Right atrium auricular region (tissue), 2 donors: ENCODE measurements around the gene FREM3. TPM values are rescaled to one million over a fixed set of nuclear protein-coding genes. Genes with fewer than 3 reads are reported as not detected.

ENCODE experiments used
- DNase-seq: peaks from one replicate; pipeline ENCODE4 v3.0.0-alpha.2; 2019; ENCODE audit warnings: low spot score
- H3K27ac ChIP-seq, 2 donors: fragments of 200-600 bp; sonication (generic); 1 replicate in 1 of 2; 2 replicates in 1 of 2; pipeline ENCODE4 v1.5.1; 2016 to 2019
- H3K27me3 ChIP-seq, 2 donors: fragments of 200-600 bp; sonication (generic); one replicate each; pipeline versions ENCODE4 v1.5.1 to v1.6.0; 2017 to 2019
- H3K36me3 ChIP-seq: fragments of 200-600 bp; sonication (generic); one replicate; pipeline ENCODE4 v1.5.1; 2016
- H3K4me1 ChIP-seq, 2 donors: fragments of 200-600 bp; sonication (generic); one replicate each; pipeline versions ENCODE4 v1.5.1 to v1.6.0; 2017 to 2019
- H3K4me3 ChIP-seq, 2 donors: fragments of 200-600 bp; sonication (generic); 1 replicate in 1 of 2; 2 replicates in 1 of 2; pipeline ENCODE4 v1.5.1; 2017 to 2019; ENCODE audit warnings: mild to moderate bottlenecking in 1 of 2, moderate library complexity in 1 of 2
- H3K9me3 ChIP-seq, 2 donors: fragments of 200-600 bp; sonication (generic); one replicate each; pipeline ENCODE4 v1.5.1; 2019
- CTCF ChIP-seq, 2 donors: fragments of 200-600 bp; sonication (generic); IDR thresholded peaks; one replicate each; pipeline ENCODE4 v1.5.1; 2019; ENCODE audit warnings: antibody characterized with exemption in 2 of 2
- total RNA-seq, 2 donors: library from RNA; depleted of rRNA; stranded (reverse); fragments of >200 nt; gene quantifications; one replicate each; pipeline ENCODE4 v1.1.0, GENCODE V29; 2016

FREM3 gene
- total RNA-seq, 2 donors from 2014 or later: 0.04 TPM; not detected in 1

GRCh38 chr4:143658336-143658735 is 42.1 kb downstream of the FREM3 start:
- H3K9me3 ChIP-seq: no peaks in the 10 kb centered on the region
- no peak overlapping the region for H3K4me3 ChIP-seq
- H3K4me1 ChIP-seq: no peaks in the 10 kb centered on the region
- H3K27ac ChIP-seq: no peak overlapping the region
- no peak for DNase-seq
- H3K27me3 ChIP-seq: no peaks in the 10 kb centered on the region
- TF ChIP-seq CTCF (IDR thresholded peaks at IDR 0.05): no peak
- H3K36me3 ChIP-seq: no peaks in the 10 kb centered on the region

- no peaks in the 10 kb centered on the region for H3K36me3 ChIP-seq
- no peaks in the 10 kb centered on the region for H3K9me3 ChIP-seq
- H3K4me3 ChIP-seq: no peak overlapping the region
- no peak for DNase-seq
- H3K27ac ChIP-seq: no peak overlapping the region
- no peak for TF ChIP-seq CTCF (IDR thresholded peaks at IDR 0.05)
- H3K27me3 ChIP-seq: no peaks in the 10 kb centered on the region
- H3K4me1 ChIP-seq: no peaks in the 10 kb centered on the region
These were observed 45.9 kb downstream of the FREM3 start for GRCh38 chr4:143654571-143654970.

- H3K27ac ChIP-seq: no peak overlapping the region
- TF ChIP-seq CTCF (IDR thresholded peaks at IDR 0.05): no peak
- DNase-seq: no peak
- no peaks in the 10 kb centered on the region for H3K27me3 ChIP-seq
- no peak overlapping the region for H3K4me3 ChIP-seq
- no peaks in the 10 kb centered on the region for H3K4me1 ChIP-seq
- H3K9me3 ChIP-seq: no peaks in the 10 kb centered on the region
- H3K36me3 ChIP-seq: no peaks in the 10 kb centered on the region
These were observed 47.4 kb downstream of the FREM3 start for GRCh38 chr4:143653031-143653430.

GRCh38 chr4:143643399-143643798 is 57.1 kb downstream of the FREM3 start:
- no peak for TF ChIP-seq CTCF (IDR thresholded peaks at IDR 0.05)

GRCh38 chr4:143642611-143643010 is 57.9 kb downstream of the FREM3 start:
- no peaks in the 10 kb centered on the region for H3K36me3 ChIP-seq
- no peak overlapping the region for H3K4me3 ChIP-seq
- DNase-seq: no peak
- TF ChIP-seq CTCF (IDR thresholded peaks at IDR 0.05): no peak
- peaks cover 0 to 9% of the 10 kb centered on the region in 2 donors for H3K4me1 ChIP-seq
- no peaks in the 10 kb centered on the region for H3K9me3 ChIP-seq
- no peak overlapping the region for H3K27ac ChIP-seq
- H3K27me3 ChIP-seq: no peaks in the 10 kb centered on the region

More at GRCh38 chr4:143643399-143643798, 57.1 kb downstream of the FREM3 start:
- Histone ChIP-seq H3K4me3 (no peak overlapping the region), H3K36me3 (no peaks in the 10 kb centered on the region), H3K27me3 (no peaks in the 10 kb centered on the region), H3K4me1 (peaks cover 0 to 9% of the 10 kb centered on the region in 2 donors), H3K27ac (no peak overlapping the region), H3K9me3 (no peaks in the 10 kb centered on the region)
- DNase-seq: no peak

- peaks cover 0 to 9% of the 10 kb centered on the region in 2 donors for H3K4me1 ChIP-seq
- H3K36me3 ChIP-seq: no peaks in the 10 kb centered on the region
- no peaks in the 10 kb centered on the region for H3K9me3 ChIP-seq
- DNase-seq: no peak
- no peak for TF ChIP-seq CTCF (IDR thresholded peaks at IDR 0.05)
- H3K27me3 ChIP-seq: no peaks in the 10 kb centered on the region
- no peak overlapping the region for H3K4me3 ChIP-seq
- no peak overlapping the region for H3K27ac ChIP-seq
These were observed 59.1 kb downstream of the FREM3 start for GRCh38 chr4:143641361-143641760.
